ENCODE data around the gene E2F2. TPM values are rescaled to one million over a fixed set of nuclear protein-coding genes. Genes with fewer than 3 reads are reported as not detected.

The E2F2 gene
- total and polyA plus RNA-seq, 2 experiments from 2014 or later, result 0.78 to 3.4 TPM

Other genes starting within 250 kb of the E2F2 start
- gene HNRNPR, start 186.9 kb downstream of the E2F2 start, total RNA-seq (2014; rRNA removed; shearing (Covaris generic)), result 147 and 169 TPM in 2 replicates
- 183 and 200 TPM in 2 replicates for gene HNRNPR, start 186.9 kb downstream of the E2F2 start, polyA plus RNA-seq (2016; fragmentation: Nextera tagmentation; extraction: Ambion mirVana)
- gene ZNF436, start 161.4 kb downstream of the E2F2 start, total RNA-seq (2014; rRNA removed; shearing (Covaris generic)), result 1.0 and 2.2 TPM in 2 replicates
- gene ZNF436, start 161.4 kb downstream of the E2F2 start, polyA plus RNA-seq (2016; fragmentation: Nextera tagmentation; extraction: Ambion mirVana), result 0.23 and 0.33 TPM in 2 replicates
- gene TCEA3, start 106.5 kb downstream of the E2F2 start, total RNA-seq (2014; rRNA removed; shearing (Covaris generic)), result not detected in 2 replicates
- 0.19 TPM in 1 of 2 replicates, not detected in the other for gene TCEA3, start 106.5 kb downstream of the E2F2 start, polyA plus RNA-seq (2016; fragmentation: Nextera tagmentation; extraction: Ambion mirVana)
- gene ASAP3, start 47.1 kb downstream of the E2F2 start, total RNA-seq (2014; rRNA removed; shearing (Covaris generic)), result 78.3 and 98.2 TPM in 2 replicates
- gene ASAP3, start 47.1 kb downstream of the E2F2 start, polyA plus RNA-seq (2016; fragmentation: Nextera tagmentation; extraction: Ambion mirVana), result 28.0 and 31.3 TPM in 2 replicates
- 153 and 164 TPM in 2 replicates for gene ID3, start 28.3 kb upstream of the E2F2 start, total RNA-seq (2014; rRNA removed; shearing (Covaris generic))
- gene ID3, start 28.3 kb upstream of the E2F2 start, polyA plus RNA-seq (2016; fragmentation: Nextera tagmentation; extraction: Ambion mirVana), result 330 and 345 TPM in 2 replicates
- 859 and 1,126 TPM in 2 replicates for gene RPL11, start 160.6 kb upstream of the E2F2 start, total RNA-seq (2014; rRNA removed; shearing (Covaris generic))
- 1,427 and 1,484 TPM in 2 replicates for gene RPL11, start 160.6 kb upstream of the E2F2 start, polyA plus RNA-seq (2016; fragmentation: Nextera tagmentation; extraction: Ambion mirVana)
- gene ELOA, start 212.2 kb upstream of the E2F2 start, total RNA-seq (2014; rRNA removed; shearing (Covaris generic)), result 38.1 and 49.1 TPM in 2 replicates
- 55.7 and 57.7 TPM in 2 replicates for gene ELOA, start 212.2 kb upstream of the E2F2 start, polyA plus RNA-seq (2016; fragmentation: Nextera tagmentation; extraction: Ambion mirVana)
- 90.7 and 99.0 TPM in 2 replicates for gene PITHD1, start 247.2 kb upstream of the E2F2 start, total RNA-seq (2014; rRNA removed; shearing (Covaris generic))
- 52.2 and 52.9 TPM in 2 replicates for gene PITHD1, start 247.2 kb upstream of the E2F2 start, polyA plus RNA-seq (2016; fragmentation: Nextera tagmentation; extraction: Ambion mirVana)

Measured in GM23338 (cell line).